Fibroblast of gingiva (primary cell): ENCODE measurements around the gene SHROOM4.
A peak's percentile ranks its signal among the peaks of the same experiment; 100 is the strongest.

Source experiments
- DNase-seq: peaks from one replicate; pipeline ENCODE4 v3.0.0-alpha.2; 2011; ENCODE audit warnings: low read depth

SHROOM4 gene

GRCh38 chrX:50813843-50814661 lies at the start of gene SHROOM4:
Gene SHROOM4, minus strand, starts transcription at chrX:50814194. Its CDS starts 176 bp downstream, at chrX:50814018.
- peak; percentile 17 for DNase-seq

GRCh38 chrX:50863471-50863870 lies 49.5 kb upstream of the SHROOM4 start:
- no peak for DNase-seq

- no peak for DNase-seq
Measured at GRCh38 chrX:50860518-50860917, 46.5 kb upstream of the SHROOM4 start.

DNA sequence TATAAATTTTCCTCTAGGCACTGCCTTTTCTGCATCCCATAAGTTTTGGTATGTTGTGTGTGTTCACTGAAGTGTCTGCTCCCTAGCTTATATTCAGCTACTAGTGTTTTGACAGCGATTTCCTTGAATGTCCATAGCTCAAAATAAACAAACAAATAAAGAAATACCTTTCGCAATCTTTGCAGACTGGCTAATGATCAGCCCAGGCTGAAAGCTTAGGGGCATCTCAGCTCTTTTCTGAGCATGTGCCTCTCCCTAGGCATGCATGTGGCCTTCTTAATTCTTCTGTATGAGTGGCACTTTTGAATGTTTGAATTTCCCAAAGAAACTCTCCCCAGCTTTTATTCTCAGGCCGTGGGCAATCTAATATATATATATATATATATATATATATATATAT lies 44.6 kb upstream of the SHROOM4 start:
- no peak for DNase-seq

- no peak for DNase-seq
Measured at GRCh38 chrX:50853399-50853798, 39.4 kb upstream of the SHROOM4 start.

DNA sequence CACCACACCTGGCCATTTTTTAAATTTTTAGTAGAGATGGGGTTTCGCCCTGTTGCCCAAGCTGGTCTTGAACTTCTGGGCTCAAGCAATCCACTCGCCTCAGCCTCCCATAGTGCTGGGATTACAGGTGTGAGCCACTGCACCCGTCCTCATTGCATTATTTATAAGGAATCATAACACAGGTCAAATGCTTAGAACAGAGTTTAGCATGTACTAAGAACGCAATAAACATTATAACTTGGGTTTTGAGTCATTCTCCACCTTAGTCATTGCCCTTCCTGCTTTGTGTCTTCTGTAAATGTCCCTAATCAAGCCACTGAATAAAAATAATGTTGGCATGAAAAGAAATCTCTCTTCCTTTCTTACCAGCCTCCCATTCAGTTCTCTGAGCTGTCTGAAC lies 38.5 kb upstream of the SHROOM4 start:
- no peak for DNase-seq

GRCh38 chrX:50842221-50842620 lies 28.2 kb upstream of the SHROOM4 start:
- DNase-seq = no peak

DNA sequence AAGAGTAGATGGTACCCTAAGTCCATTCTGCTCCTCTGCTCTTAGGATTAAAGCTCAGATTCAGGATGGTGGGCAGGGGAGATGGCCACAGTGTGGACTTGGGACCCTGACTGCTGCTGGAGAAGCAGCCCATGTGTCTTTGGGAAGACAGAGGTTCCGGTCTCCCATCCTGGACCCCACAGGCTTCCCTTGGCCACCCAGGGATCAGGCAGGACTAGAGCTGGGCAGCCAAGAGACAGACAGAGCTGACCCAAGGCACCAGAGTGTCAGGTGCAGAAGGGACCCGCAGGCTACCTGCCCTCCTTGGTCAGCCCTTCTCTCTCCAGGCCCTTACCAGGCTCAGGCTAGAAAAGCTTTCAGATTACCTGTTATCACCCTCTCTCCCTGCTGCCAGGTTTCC lies 25.7 kb upstream of the SHROOM4 start:
- DNase-seq = no peak

- DNase-seq = no peak
Measured at GRCh38 chrX:50838820-50839600, 25.0 kb upstream of the SHROOM4 start.

DNA sequence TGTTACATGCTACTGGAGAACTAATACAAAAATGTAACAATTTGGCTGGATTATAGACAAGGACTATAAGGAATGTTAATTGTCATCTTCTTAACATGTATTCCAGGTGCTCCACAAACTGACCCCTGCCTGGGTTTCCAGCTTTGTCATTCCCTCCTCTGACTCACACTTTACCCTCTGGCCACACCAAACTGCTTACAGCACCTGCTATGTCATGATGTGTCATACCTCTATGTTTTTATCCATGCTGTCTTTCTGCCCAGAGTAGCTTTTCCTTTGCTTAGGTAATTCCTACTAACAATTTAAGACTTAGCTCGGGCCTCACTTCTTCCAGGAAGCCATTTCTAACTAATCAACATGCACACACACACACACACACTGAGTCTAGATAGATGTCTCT lies 14.0 kb upstream of the SHROOM4 start:
- DNase-seq = no peak

GRCh38 chrX:50825825-50826224 lies 11.8 kb upstream of the SHROOM4 start:
- no peak for DNase-seq

DNA sequence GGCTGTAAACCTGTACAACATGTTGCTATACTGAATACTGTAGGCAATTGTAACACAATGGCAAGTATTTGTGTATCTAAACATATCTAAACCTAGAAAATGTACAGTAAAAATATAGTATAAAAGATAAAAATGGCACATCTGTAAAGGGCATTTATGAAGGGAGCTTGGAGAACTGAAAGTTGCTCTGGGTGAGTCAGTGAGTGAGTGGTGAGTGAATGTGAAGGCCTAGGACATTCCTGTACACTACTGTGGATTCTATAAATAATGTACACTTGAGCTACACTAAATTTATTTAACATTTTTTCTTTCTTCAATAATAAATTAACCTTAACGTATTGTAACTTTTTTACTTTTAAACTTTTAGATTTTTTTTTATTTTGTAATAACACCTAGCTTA lies 5.0 kb upstream of the SHROOM4 start:
- no peak for DNase-seq

- no peak for DNase-seq
Measured at GRCh38 chrX:50815120-50815519, 1.1 kb upstream of the SHROOM4 start.

- no peak for DNase-seq
Measured at GRCh38 chrX:50814701-50815100, 707 bp upstream of the SHROOM4 start.

DNA sequence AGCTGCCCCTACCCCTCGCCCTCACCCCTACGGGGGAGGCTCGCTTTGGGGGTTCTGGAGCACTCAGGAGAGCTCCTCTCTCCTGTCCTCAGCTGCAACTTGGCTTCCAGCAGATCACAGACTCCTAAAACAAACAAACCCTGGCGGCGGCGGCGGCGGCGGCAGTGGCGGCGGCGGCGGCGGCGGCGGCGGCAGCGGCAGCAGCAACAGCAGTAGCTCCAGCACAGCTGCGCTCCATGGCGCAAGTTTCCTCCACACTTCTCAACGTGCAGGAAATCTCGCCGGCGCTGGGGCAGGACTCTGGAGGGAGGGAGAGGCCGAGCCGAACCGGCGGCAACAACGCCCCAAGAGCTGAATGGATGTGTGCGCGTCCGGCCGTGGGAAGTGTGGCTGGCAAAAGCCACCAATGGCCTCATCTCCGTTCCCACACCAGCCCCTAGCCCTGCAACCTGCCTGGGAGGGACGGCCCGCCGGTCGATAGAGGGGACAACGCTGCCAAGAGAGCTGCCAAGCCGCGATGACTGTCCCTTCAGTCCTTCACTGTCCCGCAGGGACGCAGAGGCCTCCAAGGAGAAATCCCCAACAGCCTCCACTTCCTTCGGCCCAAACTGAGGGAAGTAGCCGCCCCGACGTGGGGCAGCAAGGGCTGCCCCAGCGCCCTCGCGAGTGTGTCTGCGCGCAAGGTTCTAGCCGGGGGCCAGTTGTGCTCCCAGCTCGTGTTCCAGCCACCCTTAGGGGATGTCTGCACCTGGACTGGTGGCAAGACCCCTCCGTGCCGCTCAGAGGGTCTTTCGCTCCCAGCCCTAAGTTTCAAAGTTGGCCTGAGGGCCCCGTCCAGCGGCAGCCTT lies 775 bp downstream of the SHROOM4 start:
- peak; percentile 30 for DNase-seq

DNA sequence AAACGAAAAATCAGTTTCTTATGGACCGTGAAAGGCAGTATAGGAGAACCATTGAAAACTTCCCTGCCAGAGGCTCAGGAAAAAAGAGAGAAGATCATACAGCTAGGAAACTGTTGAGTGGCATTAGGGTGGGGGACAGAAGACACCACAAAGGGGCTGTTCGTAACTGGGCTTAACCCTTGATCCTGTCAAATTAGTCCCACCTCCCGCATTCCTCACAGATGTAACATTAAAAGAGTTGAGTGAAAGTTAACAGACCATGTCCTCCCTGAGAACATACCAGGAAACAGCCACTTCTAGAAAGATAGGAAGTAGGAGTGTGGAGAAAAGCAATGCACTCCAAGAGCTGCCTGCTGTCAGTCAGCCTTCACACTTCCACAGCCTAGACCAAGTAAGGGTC lies 8.7 kb downstream of the SHROOM4 start:
- DNase-seq = no peak

DNA sequence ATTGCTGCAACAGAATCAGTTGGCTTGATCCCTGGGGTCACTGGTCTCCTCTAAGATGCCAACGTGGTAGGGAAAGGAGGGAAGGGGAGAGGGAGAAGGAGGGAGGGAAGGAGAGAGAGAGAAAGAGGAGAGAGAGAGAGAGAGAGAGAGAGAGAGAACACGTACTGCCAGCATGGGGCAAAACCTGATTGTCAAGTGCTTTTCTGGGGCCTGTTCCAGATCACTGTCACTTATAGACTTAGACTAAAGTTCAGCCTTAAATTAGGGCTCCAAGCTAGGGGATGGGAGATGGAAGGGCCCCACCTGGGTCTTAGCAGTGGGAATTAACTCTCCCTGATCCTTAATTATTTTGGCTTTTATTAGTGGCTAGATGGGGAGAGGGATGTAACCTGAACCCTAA lies 12.9 kb downstream of the SHROOM4 start:
- DNase-seq = no peak

DNA sequence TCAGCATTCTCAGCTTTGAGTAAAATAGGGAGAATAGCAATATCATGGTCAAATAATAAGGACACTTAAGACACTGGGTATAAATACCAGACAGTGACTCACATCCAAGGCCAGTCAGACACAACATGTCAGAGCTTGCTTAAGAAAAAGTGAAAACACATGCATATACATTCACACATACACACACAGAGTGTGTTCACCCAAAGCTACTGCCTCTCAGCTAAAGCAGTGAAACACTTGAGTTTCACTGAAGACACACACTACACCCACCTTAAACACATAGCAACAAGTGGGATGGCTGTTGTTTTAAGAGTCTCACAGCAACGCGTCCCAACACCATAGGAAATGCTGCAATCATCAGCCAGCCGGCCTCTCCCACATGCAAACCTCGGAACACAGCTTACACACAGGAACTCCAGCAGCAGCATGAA lies 14.4 kb downstream of the SHROOM4 start:
- DNase-seq = peak; percentile 10

DNA sequence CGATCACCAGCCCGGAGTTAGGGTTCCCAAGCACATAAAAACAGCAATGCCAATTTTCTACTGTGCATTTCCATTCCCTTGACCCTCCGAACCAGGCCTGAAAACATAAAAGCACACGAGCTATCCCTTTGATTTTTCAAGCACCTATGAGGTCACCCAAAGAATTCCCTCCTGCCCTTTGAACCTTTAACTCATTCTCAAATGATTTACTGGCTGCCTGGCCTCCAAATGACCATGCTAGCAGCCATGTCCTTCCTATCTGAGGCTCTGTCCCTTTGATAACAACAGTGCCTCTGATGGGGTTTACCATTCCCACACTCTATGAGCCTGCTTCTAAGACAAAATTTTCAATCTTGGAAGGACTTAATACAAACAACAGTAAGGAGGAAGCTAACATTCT lies 15.2 kb downstream of the SHROOM4 start:
- DNase-seq = no peak

GRCh38 chrX:50787099-50787498 lies 26.9 kb downstream of the SHROOM4 start:
- no peak for DNase-seq

GRCh38 chrX:50780144-50780543 lies 33.9 kb downstream of the SHROOM4 start:
- DNase-seq = no peak

DNA sequence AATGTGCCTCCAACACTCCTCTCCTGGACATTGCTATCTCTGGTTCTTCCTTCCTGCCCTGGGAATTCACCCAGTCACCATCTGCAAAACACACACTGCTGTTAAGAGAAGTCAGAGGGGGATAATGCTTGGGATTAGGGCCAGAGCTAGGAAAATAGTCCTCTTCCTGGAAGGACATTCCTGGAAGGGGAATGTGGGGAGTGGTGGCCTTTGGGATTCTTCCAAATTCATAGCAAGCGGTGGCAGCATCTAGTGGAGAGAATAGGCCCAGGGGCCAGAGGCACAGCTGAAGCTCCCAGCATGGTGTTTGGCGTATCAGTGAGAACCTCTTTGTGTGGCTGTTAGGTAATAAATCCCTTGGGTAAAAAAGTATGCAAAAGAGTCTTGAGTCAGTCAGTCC lies 34.3 kb downstream of the SHROOM4 start:
- no peak for DNase-seq
